BJ (cell line): ENCODE results near the gene OASL. TPM values are rescaled to one million over a fixed set of nuclear protein-coding genes. Genes with fewer than 3 reads are reported as not detected.

Experiments
- CTCF ChIA-PET: fragments of 350-600 bp; formaldehyde crosslinking; extraction: SDS; loops from one replicate; lab custom pipeline; 2021; ENCODE audit warnings: antibody characterized with exemption, inconsistent platforms; lab: Yijun Ruan, JAX
- POLR2A ChIA-PET: fragments of 300-600 bp; sonication (Branson Sonifier 250); formaldehyde crosslinking; extraction: SDS; loops from one replicate; lab custom pipeline; 2021; ENCODE audit warnings: antibody characterized with exemption; lab: Charles Lee
- DNase-seq: peaks from one replicate; pipeline ENCODE4 v3.0.0-alpha.2; 2011; ENCODE audit warnings: low read depth
- H3K27me3 ChIP-seq: 2 replicates; pipeline ENCODE4 v1.6.0; 2011; ENCODE audit warnings: low read length; ENCODE audit not compliant: control insufficient read depth, insufficient read depth
- H3K36me3 ChIP-seq: 2 replicates; pipeline ENCODE4 v1.5.1; 2011; ENCODE audit warnings: low read length; ENCODE audit not compliant: control insufficient read depth, insufficient read depth
- H3K4me3 ChIP-seq: 2 replicates; pipeline ENCODE4 v1.5.1; 2011; ENCODE audit warnings: low read depth, mild to moderate bottlenecking, control low read depth, low read length
- polyA plus RNA-seq: library from polyadenylated mRNA; depleted of rRNA; stranded (reverse); fragments of >200 nt; gene quantifications from 2 replicates; pipeline ENCODE4 v1.2.3, GENCODE V29; 2011
- TF ChIP-seq, protein P1 (sequence below): IDR thresholded peaks from 2 replicates; pipeline ENCODE4 v1.5.1; 2011; ENCODE audit warnings: low read depth, mild to moderate bottlenecking, control low read depth, inconsistent platforms, low read length, moderate library complexity; ENCODE audit not compliant: insufficient read depth

The OASL gene
- polyA plus RNA-seq, 1 experiment = 0.67 TPM

DNA sequence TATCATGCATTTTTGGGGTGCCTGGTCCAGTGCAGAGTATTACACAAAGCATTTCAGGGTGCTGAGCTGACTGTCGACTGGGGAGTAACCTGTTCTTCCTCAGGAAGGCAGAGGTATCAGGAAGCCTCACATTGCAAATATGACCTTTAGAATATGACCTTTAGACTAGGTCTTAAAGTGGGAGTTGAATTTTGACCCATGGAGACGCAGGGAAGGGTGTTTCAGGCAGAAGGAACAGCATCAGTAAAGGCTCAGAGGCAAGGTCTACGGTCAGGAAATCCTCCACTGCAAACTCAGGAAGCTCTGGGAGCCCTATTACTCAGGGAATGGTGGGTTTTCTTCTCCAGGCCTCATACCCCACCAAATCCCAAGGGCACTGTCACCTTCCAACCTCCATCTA is 49.4 kb downstream of the OASL start:
- TF ChIP-seq, protein P1, sequence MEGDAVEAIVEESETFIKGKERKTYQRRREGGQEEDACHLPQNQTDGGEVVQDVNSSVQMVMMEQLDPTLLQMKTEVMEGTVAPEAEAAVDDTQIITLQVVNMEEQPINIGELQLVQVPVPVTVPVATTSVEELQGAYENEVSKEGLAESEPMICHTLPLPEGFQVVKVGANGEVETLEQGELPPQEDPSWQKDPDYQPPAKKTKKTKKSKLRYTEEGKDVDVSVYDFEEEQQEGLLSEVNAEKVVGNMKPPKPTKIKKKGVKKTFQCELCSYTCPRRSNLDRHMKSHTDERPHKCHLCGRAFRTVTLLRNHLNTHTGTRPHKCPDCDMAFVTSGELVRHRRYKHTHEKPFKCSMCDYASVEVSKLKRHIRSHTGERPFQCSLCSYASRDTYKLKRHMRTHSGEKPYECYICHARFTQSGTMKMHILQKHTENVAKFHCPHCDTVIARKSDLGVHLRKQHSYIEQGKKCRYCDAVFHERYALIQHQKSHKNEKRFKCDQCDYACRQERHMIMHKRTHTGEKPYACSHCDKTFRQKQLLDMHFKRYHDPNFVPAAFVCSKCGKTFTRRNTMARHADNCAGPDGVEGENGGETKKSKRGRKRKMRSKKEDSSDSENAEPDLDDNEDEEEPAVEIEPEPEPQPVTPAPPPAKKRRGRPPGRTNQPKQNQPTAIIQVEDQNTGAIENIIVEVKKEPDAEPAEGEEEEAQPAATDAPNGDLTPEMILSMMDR = no peak
- H3K36me3 ChIP-seq = no peaks in the 10 kb centered on the region
- DNase-seq = no peak
- POLR2A ChIA-PET = no interaction called here
- peaks cover 5% of the 10 kb centered on the region for H3K27me3 ChIP-seq
- H3K4me3 ChIP-seq = no peak overlapping the region
- CTCF ChIA-PET = interaction anchor here (0.6 to 1.2 kb wide), 2 partner anchors 19 to 355 kb away, joined by 3 to 4 read pairs; no protein-coding TSS in a partner anchor

DNA sequence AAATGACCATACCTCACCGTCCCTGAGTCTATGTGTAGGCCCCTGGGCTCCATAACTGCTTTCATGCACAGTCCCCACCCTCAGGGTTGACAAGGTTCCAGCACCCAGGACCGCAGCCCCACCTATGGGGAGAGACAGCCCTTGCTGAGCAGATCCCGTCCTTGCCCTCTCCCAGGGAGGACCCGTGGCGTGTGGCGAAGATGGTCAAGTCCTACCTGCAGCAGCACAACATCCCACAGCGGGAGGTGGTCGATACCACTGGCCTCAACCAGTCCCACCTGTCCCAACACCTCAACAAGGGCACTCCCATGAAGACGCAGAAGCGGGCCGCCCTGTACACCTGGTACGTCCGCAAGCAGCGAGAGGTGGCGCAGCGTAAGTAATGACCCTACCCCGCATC is 50.4 kb downstream of the OASL start:
- Histone ChIP-seq H3K4me3 (no peak overlapping the region), H3K36me3 (no peaks in the 10 kb centered on the region), H3K27me3 (peaks cover 5% of the 10 kb centered on the region)
- CTCF ChIA-PET = interaction anchor here (1.2 kb wide), 1 partner anchor 18 kb away, joined by 3 read pairs; no protein-coding TSS in a partner anchor
- POLR2A ChIA-PET = no interaction called here
- no peak for DNase-seq
- TF ChIP-seq, protein P1 = no peak

DNA sequence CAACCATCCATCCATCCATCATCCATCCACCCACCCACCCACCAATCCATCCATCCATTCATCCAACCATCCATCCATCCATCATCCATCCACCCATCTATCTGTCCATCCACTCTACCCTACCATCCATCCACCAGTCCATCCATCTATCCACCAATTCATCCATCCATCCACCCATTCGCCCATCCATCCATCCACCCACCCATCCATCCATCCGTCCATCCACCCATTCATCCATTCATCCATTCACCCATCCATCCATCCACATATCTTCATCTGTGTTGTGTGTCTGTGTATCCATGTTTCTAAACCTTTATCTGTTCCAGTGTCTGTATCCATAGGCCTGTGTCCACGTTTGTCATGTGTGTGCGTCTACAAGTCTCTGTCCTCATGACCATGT is 50.8 kb downstream of the OASL start:
- TF ChIP-seq, protein P1 = no peak
- Histone ChIP-seq H3K36me3 (no peaks in the 10 kb centered on the region), H3K27me3 (peaks cover 2% of the 10 kb centered on the region; the same call in 1 of the 2 replicates), H3K4me3 (no peak overlapping the region)
- CTCF ChIA-PET = no interaction called here
- DNase-seq = no peak
- POLR2A ChIA-PET = no interaction called here

DNA sequence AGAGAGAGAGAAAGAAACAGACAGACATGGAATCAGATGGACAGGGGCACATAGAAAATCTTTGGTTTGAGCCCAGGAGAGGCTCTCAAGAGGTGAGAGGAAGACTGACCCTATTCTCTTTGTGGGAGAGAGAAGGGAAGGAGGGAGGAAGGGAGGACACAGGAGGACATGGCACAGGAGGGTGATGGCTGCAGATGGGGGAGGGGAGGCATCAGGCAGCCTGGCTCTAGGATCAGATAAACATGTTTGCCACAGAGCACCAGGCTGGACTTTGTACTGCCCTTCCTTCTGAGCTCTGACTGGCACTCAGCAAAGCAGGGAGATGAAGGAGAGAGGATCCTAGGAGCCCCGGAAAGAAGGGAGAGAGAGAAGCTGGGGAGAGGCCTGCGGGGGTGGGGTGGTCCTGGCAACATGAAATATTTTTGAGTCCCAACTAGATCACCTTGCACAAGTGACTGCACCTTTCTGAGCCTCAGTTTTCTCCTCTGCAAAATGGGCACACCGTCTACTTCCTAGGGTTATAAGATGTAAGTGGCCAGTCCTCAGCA is 54.6 kb downstream of the OASL start:
- POLR2A ChIA-PET = no interaction called here
- no peak for DNase-seq
- no peaks in the 10 kb centered on the region for H3K27me3 ChIP-seq
- H3K36me3 ChIP-seq = no peaks in the 10 kb centered on the region
- TF ChIP-seq, protein P1 = no peak
- no peak overlapping the region for H3K4me3 ChIP-seq
- CTCF ChIA-PET = no interaction called here

DNA sequence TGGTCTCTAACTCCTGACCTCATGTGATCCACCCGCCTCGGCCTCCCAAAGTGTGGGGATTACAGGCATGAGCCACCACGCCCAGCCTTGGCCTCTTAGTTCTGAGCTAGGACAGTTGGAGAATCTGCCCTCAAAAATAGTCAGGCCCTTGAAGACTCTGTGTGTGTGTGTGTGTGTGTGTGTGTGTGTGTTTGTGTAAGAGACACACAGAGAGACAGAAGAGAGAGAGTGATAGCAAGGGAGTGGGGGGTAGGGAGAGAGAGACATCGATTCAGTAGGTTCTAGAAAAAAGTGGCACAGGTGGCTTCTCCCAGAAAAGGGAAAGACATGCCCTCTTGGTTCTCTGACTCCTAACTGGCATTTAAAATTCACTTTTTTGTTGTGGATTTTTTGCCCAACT is 55.3 kb downstream of the OASL start:
- CTCF ChIA-PET = interaction anchor here (1.5 kb wide), 1 partner anchor 10 kb away, joined by 6 read pairs; no protein-coding TSS in a partner anchor
- POLR2A ChIA-PET = no interaction called here
- DNase-seq = no peak
- TF ChIP-seq, protein P1 = no peak
- H3K27me3 ChIP-seq = no peaks in the 10 kb centered on the region
- no peak overlapping the region for H3K4me3 ChIP-seq
- no peaks in the 10 kb centered on the region for H3K36me3 ChIP-seq
